G401.6 (cell line): ENCODE measurements around the gene CTCF.

ENCODE experiments used
- FAIRE-seq: peaks from 2 replicates; lab custom pipeline; 2012; peaks lifted over from hg19 to GRCh38; lab: Jason Lieb, UNC

CTCF gene

GRCh38 chr16:67685388-67686112, 123.2 kb downstream of the CTCF start:
- FAIRE-seq = no peak
